Subcutaneous adipose tissue (tissue), 4 donors: ENCODE data around the gene MRPS11. TPM values are rescaled to one million over a fixed set of nuclear protein-coding genes. Genes with fewer than 3 reads are reported as not detected.

Experiments used
- CTCF ChIP-seq: fragments of 450-650 bp; IDR thresholded peaks from one replicate; pipeline ENCODE4 v1.5.1; 2016; ENCODE audit warnings: low read depth, mild to moderate bottlenecking, control low read depth, antibody characterized with exemption, moderate library complexity
- total RNA-seq, 4 donors: library from RNA; depleted of rRNA; stranded (reverse); fragments of >200 nt; gene quantifications; one replicate each; pipeline ENCODE4 v1.1.0, GENCODE V29; 2016

The MRPS11 gene
- total RNA-seq, 4 donors from 2014 or later, result 28.8 to 48.0 (median 31.5) TPM

- no peak for TF ChIP-seq CTCF
These were observed 36.1 kb upstream of the MRPS11 start for GRCh38 chr15:88431441-88431840.

GRCh38 chr15:88433046-88433685 lies 34.3 kb upstream of the MRPS11 start:
- TF ChIP-seq CTCF, result no peak

GRCh38 chr15:88438181-88438580 lies 29.3 kb upstream of the MRPS11 start:
- no peak for TF ChIP-seq CTCF

- no peak for TF ChIP-seq CTCF
These were observed 27.5 kb upstream of the MRPS11 start for GRCh38 chr15:88440021-88440420.

GRCh38 chr15:88441076-88441730 lies 26.3 kb upstream of the MRPS11 start:
- TF ChIP-seq CTCF, result no peak

- TF ChIP-seq CTCF, result no peak
These were observed 20.3 kb upstream of the MRPS11 start for GRCh38 chr15:88447206-88447605.

GRCh38 chr15:88447741-88448140 lies 19.8 kb upstream of the MRPS11 start:
- TF ChIP-seq CTCF, result no peak
